HS-5 (cell line): ENCODE results near the gene TMEM163.
"Not testable (repeated sequence)": the region's sequence is repeated elsewhere in the genome, so short reads cannot be mapped to it uniquely, and the experiment has no call there.

Source experiments
- DNase-seq: peaks from one replicate; pipeline ENCODE4 v3.0.0-alpha.2; 2012; ENCODE audit warnings: low read depth

Gene TMEM163

DNA sequence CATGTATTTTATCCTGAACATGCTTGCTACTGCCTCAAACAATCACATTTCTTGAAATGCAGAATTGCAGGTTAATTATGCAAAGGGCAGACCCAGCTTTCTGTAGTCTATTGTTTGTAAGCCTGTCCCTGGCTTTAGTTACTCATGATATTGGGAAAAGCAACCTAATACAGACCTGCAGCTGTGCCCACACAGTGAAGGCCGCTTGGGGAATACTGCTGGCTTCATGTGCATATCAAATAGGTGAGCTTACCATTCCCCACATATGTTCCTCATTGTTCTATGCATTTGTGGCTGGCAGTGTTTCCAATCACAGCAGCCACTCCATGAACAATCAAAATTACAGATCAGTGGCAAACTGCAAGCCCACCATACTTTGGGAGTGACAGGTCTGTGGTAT, 186.3 kb downstream of the TMEM163 start:
- DNase-seq: no peak

DNA sequence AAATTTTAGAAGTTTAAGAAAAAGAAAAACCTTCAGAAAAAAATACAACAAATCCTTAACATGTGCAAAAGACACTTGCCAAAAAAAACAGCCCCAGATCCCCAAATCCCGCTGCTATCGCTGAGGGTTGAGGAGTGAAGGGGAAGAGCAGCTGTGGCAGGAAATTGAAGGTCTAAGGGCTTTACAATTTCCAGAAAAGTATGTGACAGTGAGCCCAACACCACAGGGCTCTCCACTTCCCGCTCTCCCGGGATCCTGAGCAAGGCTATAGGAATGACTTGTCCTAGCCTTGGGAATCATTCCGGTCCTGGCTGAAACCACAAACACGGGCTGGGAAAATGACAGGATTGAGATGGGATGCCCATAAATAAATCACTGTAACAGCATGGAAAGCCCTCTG, 191.4 kb downstream of the TMEM163 start:
- no peak for DNase-seq

DNA sequence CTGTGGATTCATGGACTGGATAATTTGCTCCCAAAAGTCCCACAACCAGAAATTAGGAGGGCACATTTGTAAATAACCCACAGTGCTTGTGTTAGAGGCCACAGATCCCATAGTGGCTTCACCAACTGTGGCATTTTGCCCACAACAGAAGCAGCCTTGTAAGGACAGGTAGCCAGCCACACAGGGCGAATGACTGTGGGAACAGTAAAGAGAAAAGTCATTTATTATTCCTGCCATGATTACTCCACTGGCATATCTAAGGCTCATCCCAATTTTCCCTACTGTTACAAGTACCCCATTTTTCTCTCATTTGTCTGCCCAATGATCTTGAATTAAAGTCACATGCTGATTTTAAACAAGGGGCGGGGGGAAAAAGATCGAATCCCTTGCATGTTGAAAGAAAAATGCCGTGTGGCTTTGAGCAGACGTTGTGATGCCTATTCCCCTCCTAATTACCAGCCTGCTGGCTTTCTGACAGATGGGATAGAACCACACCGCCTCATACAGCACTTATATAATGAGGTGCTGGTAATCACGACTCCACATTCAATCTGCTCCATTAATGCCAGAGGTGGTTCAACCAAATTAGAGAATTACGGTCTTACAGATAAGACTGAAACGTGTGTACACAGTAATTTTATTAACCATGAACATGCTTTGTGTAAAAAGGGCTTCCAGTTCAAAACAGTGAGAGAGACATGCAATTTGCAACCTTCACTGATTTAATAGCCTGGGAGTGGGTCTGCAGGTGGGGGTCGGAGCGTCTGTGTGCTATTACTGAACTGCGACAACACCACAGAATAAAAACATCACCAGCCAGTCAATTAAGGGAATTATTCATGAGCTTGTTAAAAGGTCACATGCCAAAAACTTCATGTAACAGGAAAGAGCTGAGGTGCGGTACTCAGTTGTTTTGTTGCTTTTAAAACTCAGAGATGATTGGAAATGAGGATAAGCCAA, 196.0 kb downstream of the TMEM163 start:
- no peak for DNase-seq

DNA sequence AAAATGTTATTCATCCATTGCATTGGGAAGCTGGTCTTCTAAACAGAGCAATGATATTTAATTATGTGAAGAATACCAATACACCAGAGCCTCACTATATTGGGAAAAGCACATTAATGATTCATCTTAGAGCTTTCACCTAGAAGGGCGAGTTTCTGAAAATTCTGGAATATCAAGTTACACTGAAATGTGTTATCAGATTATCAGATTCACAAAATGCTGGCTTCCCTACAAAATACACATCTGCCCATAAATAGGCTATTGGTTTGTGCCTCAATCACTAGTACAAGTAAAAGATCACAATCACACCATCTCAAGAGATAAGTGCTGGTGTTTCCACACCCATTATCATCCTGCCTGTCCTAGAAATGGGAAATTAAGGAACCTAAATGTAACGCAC, 200.7 kb downstream of the TMEM163 start:
- DNase-seq: no peak

DNA sequence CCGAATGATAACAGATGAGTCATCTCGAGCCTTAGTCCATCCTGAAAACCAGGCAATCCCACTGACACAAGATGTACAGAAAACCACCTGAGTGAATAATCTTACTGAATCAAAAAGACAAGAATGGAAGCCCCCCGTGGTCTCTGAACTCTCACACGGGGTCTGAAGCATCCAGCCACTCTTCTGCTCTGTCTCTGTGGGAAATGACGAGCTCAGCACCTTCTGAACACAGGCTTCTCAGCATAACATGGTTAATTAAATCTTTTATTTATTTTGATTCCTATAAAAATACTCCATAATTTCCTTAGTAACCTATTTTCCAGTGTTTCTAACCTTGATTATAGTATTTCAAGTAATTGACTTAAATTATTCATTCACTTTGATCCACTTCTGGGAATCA, 203.7 kb downstream of the TMEM163 start:
- DNase-seq: no peak

DNA sequence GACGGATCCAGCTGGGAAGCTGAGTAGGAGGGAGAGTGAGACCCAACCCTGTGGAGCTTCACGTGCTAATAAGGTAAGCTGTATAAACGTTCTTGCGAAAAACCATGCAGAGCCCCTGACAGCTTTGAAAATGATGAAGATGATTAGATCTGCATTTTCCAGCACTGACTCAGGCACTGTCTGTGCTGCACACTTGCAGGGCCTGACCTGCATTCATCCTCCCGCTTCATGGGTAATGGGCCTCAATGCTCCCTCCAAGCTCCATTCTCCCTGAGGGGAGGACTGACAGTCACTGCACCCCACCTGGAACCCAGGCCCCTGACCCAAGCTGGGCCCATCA, 205.4 kb downstream of the TMEM163 start:
- DNase-seq: no peak

DNA sequence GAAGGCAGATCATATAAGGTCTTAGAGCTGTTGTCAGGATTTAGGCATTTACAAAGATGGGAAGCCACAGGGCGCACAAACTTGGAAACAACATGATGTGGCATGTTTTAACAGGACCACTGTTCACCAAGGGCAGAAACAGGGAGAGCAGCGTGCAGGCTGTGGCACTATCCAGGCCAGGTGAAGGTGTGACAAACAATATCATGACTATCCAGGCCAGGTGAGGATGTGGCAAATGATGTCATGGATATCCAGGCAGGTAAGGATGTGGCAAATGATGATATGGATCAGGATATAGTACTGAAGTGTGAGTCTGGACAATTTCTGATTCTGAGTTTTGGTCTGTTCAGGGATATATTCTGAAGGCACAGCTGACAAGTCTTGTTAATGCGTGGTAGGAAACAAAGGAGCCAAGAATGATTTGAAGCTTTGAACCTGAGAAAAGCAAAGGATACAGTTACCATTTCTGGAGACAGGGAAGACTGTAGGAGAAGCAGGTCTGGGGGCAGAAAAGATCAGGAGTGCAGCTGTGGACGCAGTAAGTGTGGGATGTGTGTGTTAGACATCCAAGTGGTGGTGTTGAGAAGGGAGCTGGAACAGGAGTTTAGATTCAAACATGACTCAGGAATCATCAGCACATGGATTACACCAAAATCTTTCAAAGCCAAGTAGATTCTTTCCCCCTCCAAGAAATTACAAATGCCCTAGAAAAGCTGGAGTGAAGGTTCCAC, 205.9 kb downstream of the TMEM163 start:
- DNase-seq: no peak

DNA sequence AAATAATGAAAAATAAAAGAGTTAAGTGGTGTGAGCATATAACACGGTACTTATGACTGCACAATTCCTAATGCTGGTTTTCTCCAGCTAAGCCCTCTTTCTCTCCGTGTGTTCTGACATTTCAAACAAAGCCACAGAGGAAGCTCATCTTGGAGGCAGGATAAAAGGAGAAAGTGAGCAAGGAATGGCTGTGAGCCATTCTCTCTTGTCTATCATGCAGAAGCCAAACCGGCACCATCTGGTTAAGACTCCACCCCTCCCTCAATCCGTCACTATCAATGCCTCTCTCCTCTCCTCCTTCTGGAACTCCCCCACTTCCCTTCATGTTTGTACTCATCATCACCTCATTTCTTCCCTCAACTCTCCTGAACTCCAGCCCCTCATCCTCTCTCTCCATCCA, 210.4 kb downstream of the TMEM163 start:
- DNase-seq: no peak

DNA sequence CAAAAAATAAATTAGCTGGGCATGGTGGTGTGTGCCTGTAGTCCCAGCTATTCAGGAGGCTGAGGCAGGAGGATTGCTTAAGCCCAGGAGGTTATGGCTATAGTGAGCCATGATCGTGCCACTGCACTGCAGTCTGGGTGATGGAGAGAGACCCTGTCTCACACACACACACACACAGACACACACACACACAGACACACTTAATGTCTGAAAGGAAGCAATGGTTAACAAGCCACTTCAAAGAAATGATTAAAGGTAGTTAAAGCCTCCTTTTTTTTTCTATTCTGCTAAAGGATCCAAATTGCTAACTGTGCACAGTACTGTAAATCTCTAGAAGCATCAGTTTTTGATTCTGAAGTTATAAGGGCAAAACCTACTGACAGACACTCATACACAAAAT, 211.1 kb downstream of the TMEM163 start:
- no peak for DNase-seq

DNA sequence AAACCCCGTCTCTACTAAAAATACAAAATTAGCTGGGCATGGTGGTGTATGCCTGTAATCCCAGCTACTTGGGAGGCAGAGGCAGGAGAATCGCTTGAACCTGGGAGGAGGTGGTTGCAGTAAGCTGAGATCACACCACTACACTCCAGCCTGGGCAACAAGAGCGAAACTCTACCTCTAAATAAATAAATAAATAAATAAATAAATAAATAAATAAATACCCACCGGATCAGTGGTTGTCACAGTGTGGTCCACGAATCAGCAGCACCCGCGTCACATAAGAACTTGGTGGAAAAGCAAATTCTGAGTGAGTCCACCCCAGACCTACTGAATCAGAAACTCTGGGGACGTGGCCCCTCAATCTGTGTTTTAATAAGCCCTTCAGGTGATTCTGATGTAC, 211.6 kb downstream of the TMEM163 start:
- DNase-seq: not testable (repeated sequence)

DNA sequence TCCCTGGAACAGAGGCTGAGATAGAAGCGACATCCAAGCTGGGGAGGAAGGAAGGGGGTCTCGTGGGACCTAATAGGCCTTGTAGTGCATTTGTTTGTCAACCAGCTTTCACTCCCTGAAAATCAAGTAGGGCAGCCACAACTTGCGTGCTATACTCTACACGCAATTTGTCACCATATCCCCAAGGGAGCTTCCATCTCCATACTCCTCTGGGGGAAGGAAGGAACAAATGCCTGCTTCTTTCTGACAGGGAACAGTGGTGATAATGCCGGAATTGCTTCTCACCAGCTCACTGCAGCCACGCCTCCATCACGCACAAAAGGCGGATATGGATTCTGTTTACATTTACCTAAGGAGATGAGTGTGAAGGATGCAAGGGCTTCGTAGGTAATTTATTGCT, 213.4 kb downstream of the TMEM163 start:
- DNase-seq: no peak

DNA sequence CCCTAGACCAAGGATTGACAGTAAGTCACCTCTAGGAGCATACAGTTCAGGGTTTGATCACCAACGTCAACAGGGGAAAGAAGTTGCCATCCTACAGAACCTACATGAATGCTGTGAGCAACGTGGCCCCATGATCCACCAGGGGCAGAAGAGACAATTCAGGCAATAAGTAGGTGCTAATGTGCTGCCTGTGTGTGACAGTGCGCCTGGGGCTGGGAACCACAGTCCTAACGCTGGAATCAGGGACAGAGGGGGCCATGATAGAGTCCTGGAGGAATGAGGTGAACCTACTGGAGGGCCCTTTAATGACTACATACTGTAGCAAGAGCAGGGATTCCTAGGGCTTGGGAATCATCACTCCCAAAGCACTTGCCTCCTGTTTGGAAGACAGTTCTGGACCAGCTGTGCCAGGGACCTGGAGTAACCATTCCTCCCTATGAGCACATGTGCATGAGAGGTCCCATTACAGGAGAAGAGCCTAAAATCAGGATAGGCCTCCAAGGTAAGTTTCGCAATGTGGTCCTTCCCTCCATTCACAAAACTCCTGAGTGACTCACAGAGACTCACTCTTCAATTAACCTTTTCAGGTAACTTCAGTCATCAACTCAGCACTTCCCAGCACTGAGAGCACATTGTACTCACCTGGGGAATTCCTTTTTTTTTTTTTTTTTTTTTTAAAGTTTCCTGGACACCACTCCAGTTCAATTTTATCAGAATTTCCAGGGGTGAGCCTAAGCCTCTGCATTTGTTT, 214.0 kb downstream of the TMEM163 start:
- no peak for DNase-seq

DNA sequence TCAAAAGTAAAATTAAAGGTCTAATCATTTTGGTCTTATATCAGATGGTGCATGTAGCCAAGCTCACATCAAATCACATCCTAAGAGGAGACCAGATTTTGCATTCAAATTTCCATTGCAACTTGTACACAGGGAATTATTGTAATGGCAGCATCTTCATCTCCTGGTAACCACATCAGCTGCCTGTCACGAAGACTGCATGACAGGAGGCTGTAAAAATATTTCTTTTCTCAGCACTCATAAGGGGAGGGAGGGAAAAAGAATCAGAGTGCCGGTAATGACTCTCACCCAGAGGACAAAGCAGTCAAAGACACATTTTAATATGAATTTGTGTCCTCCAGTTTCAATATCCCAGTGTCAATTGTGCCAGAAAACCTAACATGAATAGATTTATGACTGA, 216.7 kb downstream of the TMEM163 start:
- no peak for DNase-seq

DNA sequence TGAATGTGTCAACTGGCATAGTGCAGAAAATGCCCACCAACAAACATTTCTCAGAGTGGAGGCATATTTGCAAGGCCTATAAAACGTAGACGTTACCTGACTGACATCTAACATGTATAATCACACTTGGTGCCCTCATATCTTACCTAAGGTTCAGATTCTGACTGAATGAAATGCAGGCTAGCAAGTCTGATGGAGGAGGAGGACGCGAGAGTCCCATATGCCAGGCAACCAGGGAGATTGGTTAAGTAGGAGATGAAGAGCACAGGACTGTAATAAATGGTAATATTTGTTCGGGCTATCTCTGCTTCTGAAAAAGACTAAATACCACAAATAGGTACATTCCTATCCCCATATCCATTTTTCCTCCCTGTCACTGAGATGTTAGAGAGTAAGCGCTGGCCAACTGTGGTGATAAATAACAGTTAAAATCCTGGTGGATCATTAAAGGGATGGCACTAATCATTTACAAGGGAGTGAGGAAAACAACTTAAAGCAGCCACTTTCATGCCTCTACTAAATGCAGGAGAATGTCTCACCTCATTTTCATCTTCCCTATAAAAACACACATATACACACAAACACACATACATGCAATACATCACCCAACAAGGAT, 217.2 kb downstream of the TMEM163 start:
- no peak for DNase-seq

DNA sequence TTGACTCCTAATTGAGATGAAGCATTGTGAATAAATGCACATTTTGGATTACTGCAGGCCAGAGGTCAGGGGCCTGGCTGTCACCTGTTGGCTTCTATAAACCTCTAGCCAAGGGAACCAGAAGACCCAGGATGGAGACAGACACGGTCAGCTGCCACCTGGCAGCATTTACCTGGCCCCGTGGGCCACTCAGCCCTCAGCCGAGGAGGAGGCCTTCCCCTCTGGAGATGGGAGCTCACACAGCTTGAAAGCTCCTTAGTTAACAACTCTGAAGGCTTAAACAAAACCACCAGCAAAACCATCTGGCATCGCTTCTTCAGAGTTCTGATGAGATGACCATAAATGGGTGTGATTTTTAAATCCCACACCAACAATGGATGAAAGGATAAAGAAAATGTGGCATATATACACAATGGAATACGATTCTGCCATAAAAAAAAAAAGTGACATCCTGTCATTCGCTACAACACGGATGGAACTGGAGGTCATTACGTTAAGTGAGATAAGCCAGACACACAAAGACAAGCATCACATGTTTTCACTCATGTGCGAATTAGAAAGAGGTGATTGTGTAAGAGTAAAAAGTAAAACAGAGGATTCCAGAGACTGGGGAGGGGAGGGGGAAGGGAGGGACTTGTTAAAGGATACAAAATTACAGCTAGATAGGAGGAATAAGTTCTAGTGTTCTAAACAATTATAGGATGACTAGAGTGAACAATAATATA, 218.4 kb downstream of the TMEM163 start:
- DNase-seq: no peak

DNA sequence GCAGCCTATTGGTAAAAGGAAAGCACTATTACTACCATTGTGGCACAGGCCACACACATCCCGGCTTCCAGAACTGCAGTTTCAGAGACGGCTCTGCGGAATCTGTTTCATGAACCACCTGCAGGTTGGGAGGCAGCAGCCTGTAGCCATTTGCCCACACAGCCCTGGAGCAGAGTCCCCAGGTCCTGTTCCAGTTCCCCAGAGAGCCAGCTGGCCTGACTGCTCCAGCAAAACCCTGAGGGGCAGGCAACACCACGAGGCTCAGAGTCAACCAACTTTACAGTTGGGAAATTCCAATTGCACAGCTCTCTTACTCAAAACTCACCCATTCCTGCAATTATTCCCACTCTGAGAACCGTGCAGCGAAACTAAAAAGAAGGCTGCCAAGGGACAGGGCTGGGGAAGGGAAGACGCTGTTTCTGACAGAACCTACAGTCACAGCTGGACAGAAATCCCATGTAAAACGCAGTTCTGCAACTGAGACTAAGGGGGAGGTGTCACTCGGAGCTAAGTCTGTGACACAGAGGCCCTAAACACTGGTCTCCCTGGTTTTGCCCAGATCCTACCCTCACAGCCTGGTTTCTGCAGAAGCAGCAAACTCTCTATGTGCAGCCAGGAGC, 219.4 kb downstream of the TMEM163 start:
- no peak for DNase-seq

DNA sequence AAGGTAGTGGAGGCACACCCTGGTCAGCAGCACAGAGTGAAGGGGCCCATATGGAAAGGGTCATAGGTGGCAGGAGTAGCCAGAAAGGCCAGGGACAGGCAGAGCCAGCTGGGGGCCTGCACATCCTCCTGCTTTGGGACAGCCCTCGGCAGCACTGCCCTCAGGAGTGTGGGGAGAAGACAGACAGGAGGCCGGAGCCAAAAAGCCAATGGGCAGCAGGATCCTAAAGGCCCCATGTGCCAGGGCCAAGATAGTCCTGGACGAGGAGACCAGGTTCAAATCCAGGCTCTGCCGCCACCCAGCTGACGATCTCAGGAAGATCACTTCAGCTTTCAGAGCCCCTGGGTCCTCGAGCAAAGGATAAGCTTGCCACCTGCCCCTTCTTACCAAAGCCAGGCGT, 220.1 kb downstream of the TMEM163 start:
- no peak for DNase-seq

DNA sequence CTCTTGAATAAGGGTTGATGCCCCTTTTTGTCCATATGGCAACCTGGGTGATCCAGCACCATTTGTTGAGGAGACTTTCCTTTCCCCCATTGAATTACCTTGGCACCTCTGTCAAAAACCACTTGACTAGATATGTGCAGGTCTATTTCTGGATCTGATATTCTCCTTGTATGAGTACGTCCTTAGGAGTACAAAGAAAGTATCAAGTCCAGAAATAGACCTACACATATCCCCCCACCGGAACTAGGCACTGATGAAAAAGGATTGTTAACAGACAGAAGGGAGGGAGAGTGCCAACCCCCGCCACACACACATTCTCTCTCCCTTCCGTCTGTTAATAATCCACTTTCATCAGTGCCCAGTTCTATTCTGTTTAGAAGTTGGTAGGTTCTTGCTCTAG, 225.0 kb downstream of the TMEM163 start:
- no peak for DNase-seq

DNA sequence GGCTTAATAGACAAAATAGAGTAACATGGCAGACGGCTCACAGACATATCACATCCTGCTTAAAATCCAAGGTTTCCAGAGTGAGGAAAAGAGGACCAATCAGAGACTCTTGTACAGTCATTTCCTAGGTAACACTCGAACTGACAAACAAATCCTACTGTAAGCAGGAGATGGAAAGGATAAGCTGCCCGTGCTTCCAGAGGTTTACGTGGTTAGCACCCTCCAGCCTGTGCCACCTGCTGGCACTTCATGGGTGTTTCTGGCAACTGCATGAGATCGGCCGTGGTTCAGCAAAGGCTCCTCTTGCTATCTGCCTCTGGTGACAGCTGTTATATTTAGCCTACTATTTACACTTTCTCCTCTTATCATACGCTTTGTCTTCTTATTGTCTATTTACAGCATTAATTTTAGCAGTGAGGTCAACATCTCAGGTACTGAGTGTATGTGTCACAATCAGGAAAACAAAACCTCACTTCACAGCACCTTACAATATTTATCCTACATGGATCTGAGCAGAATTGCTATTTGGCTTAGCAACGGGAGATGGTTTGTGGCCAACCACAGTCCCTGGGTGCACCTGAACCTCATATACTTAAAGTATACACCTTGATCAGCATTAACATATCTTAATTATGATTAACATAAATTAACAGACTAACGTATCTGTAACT, 226.9 kb downstream of the TMEM163 start:
- no peak for DNase-seq

DNA sequence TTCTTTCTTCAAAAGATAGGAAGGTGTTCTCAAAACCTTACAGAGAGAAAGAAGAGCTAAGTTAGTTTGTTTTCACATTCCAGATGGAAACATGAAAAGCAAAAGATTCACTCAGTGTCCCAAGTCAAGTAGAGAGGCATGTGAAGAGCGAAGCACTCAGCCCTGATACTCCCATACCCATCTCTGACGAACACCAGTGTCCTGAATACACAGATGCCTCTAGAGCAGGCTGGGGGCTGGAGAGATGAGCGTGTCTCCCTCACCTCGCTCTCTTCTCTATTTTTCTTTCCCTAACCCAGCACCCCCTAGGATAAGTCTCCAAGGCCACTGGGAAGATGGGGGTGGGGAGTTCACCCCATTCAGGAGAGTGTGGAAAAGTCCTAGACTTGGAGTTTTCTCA, 227.8 kb downstream of the TMEM163 start:
- DNase-seq: no peak

DNA sequence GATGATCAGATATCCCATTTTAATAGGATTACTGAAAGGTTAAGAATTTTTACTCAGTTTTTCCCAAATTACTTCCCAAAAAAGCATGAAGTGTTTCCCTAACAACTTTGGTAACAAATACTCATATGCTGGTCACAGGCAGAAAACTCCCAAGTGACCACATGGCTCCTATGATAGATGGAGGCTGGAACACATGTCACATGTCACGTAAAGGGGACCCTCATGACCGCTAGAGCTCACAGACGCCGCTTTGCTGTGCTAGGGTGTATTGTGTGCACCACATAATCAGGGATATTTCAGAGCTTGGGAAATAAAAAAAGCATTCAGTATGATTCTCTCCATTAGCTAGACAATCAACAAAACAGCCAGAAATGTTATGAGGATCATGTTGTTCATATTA, 228.2 kb downstream of the TMEM163 start:
- no peak for DNase-seq
